NB4 (cell line): ENCODE data around the gene AFAP1.

Source experiments
- CTCF ChIP-seq: IDR thresholded peaks from one replicate; pipeline ENCODE4 v1.5.1; 2012; ENCODE audit warnings: low read depth, low read length
- MAX ChIP-seq: IDR thresholded peaks from 2 replicates; pipeline ENCODE4 v1.6.1; 2011; ENCODE audit warnings: low read depth, low read length
- POLR2A ChIP-seq: IDR thresholded peaks from 2 replicates; pipeline ENCODE4 v1.6.1; 2011; ENCODE audit warnings: mild to moderate bottlenecking; ENCODE audit not compliant: insufficient read length; ENCODE audit errors: extremely low read depth

- TF ChIP-seq CTCF (no peak), POLR2A (no peak), MAX (no peak)
These were observed 136.3 kb downstream of the AFAP1 start for GRCh38 chr4:7803371-7803770.
